ENCODE measurements around the gene VRK2.
A peak's percentile ranks its signal among the peaks of the same experiment; 100 is the strongest.
"Not testable (repeated sequence)": the region's sequence is repeated elsewhere in the genome, so short reads cannot be mapped to it uniquely, and the experiment has no call there.

The VRK2 gene

DNA sequence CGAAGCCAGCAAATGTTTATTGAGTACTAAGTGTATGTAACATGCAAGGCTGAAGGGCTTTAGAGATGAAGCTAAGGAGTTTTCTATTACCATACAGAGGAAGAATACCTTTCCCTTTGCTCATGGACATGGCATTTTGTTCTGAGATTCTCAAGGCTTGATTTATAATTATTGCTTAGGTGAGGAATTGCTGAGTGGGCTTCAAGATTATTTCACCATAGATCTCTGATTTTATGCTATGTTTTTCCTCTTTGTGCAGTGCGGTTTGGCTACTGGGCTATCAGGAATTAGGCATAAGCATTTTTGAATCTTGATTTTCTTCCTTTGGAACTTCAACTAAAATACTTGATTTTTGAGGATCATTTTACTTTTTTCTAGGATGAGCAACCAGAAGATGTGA, 42.5 kb downstream of the VRK2 start:
- peaks cover 36% of the 10 kb centered on the region for H3K36me3 ChIP-seq (ENCODE audit: low read depth)
- no peaks in the 10 kb centered on the region for H3K27me3 ChIP-seq (ENCODE audit: insufficient read depth, poor library complexity, severe bottlenecking)
- ATAC-seq (ENCODE audit: low read depth) (no peak), DNase-seq (ENCODE audit: low spot score) (no peak)
- H3K9me3 ChIP-seq (ENCODE audit: severe bottlenecking) = no peaks in the 10 kb centered on the region
- TF ChIP-seq, protein P1, sequence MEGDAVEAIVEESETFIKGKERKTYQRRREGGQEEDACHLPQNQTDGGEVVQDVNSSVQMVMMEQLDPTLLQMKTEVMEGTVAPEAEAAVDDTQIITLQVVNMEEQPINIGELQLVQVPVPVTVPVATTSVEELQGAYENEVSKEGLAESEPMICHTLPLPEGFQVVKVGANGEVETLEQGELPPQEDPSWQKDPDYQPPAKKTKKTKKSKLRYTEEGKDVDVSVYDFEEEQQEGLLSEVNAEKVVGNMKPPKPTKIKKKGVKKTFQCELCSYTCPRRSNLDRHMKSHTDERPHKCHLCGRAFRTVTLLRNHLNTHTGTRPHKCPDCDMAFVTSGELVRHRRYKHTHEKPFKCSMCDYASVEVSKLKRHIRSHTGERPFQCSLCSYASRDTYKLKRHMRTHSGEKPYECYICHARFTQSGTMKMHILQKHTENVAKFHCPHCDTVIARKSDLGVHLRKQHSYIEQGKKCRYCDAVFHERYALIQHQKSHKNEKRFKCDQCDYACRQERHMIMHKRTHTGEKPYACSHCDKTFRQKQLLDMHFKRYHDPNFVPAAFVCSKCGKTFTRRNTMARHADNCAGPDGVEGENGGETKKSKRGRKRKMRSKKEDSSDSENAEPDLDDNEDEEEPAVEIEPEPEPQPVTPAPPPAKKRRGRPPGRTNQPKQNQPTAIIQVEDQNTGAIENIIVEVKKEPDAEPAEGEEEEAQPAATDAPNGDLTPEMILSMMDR (IDR thresholded peaks at IDR 0.05; ENCODE audit: poor library complexity, severe bottlenecking) = no peak
- no peaks in the 10 kb centered on the region for H3K4me1 ChIP-seq (ENCODE audit: insufficient read depth, poor library complexity, severe bottlenecking)
- H3K4me3 ChIP-seq (ENCODE audit: severe bottlenecking) = no peak overlapping the region
- no peak overlapping the region for H3K27ac ChIP-seq (ENCODE audit: poor library complexity, severe bottlenecking)

DNA sequence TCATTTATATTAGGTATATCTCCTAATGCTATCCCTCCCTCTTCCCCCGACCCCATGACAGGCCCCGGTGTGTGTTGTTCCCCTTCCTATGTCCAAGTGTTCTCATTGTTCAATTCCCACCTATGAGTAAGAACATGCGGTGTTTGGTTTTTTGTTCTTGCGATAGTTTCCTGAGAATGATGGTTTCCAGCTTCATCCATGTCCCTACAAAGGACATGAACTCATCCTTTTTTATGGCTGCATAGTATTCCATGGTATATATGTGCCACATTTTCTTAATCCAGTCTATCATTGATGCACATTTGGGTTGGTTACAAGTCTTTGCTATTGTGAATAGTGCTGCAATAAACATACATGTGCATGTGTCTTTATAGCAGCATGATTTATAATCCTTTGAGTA, 46.2 kb downstream of the VRK2 start:
- not testable (repeated sequence) for H3K4me3 ChIP-seq (ENCODE audit: severe bottlenecking); ATAC-seq (ENCODE audit: low read depth); DNase-seq (ENCODE audit: low spot score); H3K9me3 ChIP-seq (ENCODE audit: severe bottlenecking); H3K27ac ChIP-seq (ENCODE audit: poor library complexity, severe bottlenecking); H3K27me3 ChIP-seq (ENCODE audit: insufficient read depth, poor library complexity, severe bottlenecking)
- Histone ChIP-seq H3K4me1 (ENCODE audit: insufficient read depth, poor library complexity, severe bottlenecking) (peaks cover 14% of the 10 kb centered on the region), H3K36me3 (ENCODE audit: low read depth) (peaks cover 33% of the 10 kb centered on the region)

DNA sequence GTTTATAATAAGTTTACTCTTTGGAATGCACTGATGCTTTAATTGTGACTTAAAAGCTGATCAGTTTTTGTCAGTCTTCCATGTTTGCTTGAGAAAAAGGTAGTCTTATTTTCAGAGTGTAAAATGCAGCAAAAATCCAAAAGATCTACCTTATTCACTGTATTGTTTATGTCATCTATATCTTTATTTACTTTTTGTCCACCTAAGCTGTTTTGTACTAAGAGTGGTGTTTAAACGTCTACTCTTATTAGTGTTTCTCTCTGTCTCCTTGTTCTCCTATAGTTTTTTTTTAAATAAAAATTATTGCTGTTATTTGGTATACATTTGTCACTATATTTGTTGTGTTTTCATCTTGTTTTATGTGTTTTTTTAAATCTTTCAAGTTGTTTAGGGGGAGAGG, 50.4 kb downstream of the VRK2 start:
- ATAC-seq (ENCODE audit: low read depth) = no peak
- Histone ChIP-seq H3K27ac (ENCODE audit: poor library complexity, severe bottlenecking) (peak overlapping the region; percentile 74), H3K27me3 (ENCODE audit: insufficient read depth, poor library complexity, severe bottlenecking) (no peaks in the 10 kb centered on the region), H3K4me3 (ENCODE audit: severe bottlenecking) (no peak overlapping the region), H3K9me3 (ENCODE audit: severe bottlenecking) (no peaks in the 10 kb centered on the region), H3K36me3 (ENCODE audit: low read depth) (peaks cover 16% of the 10 kb centered on the region), H3K4me1 (ENCODE audit: insufficient read depth, poor library complexity, severe bottlenecking) (peaks cover 41% of the 10 kb centered on the region)
- TF ChIP-seq, protein P1 (IDR thresholded peaks at IDR 0.05; ENCODE audit: poor library complexity, severe bottlenecking) = no peak
- DNase-seq (ENCODE audit: low spot score) = no peak

DNA sequence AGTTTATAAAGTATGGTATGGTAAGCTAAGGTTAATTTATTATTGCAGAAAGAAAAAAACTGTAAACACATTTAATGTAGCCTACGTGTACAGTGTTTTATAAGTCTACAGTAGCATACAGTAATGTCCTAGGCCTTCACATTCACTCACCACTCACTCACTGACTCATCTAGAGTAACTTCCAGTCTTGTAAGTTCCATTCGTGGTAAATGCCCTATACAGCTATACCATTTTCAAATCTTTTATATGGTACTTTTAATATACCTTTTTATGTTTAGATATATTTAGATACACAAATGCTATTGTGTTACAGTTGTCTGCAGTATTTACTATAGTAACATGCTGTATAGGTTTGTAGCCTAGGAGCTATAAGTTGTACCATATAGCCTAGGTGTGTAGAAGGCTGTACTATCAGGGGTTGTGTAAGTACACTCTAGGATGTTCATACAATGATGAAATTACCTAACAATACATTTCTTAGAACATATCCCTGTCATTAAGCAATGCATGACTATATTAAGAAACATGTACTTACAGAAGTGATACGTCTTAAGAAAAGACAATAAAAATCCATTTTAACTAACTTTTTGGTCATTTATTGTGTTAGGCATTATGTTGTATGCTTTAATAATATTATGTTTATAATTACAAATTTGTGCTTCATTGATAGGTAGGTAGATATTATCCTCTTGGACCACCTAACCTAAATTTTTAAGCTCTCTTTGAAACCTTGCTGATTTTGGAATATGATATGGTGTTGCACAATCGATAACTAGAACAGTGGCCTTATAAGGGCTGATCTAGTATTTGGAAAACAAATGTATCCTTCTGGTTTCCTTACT, 51.9 kb downstream of the VRK2 start:
- DNase-seq (ENCODE audit: low spot score) (no peak), ATAC-seq (ENCODE audit: low read depth) (peak; percentile 96)
- peaks cover 9% of the 10 kb centered on the region for H3K36me3 ChIP-seq (ENCODE audit: low read depth)
- TF ChIP-seq, protein P1 (IDR thresholded peaks at IDR 0.05; ENCODE audit: poor library complexity, severe bottlenecking) = no peak
- peaks cover 41% of the 10 kb centered on the region for H3K4me1 ChIP-seq (ENCODE audit: insufficient read depth, poor library complexity, severe bottlenecking)
- no peak overlapping the region for H3K4me3 ChIP-seq (ENCODE audit: severe bottlenecking)
- H3K9me3 ChIP-seq (ENCODE audit: severe bottlenecking) = no peaks in the 10 kb centered on the region
- no peaks in the 10 kb centered on the region for H3K27me3 ChIP-seq (ENCODE audit: insufficient read depth, poor library complexity, severe bottlenecking)
- peak overlapping the region; percentile 74 for H3K27ac ChIP-seq (ENCODE audit: poor library complexity, severe bottlenecking)

DNA sequence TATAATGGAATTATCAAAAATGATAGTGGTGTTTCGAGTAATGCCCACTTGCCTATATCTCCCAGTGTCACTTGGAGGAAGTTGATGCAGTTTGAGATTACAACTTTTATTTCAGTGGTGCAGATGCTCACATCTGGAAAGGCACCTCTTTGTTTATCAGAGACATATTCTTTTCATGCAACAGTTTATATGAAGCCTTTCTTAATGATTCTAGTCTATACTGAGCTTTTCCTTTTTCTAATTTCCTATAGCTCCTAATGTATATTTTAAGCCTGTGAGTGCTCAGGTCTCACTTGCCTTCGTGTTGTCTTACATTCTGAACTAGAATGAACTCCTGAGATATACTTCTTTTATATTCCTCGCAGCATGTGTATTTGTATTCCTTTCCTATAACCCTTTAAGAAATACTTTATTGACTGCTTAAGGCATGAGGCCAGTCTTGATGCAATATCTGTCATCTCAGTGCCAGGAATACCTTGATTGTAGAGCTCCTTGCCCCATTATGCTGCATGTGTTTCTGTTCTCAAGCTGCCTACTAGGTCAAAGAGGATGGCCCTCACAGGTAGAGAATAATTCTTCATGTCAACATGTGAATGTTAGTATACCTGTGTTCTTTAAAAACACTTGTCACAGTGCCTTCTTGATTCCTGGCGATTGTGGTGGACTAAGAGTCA, 52.6 kb downstream of the VRK2 start:
- TF ChIP-seq, protein P1 (IDR thresholded peaks at IDR 0.05; ENCODE audit: poor library complexity, severe bottlenecking) = no peak
- Histone ChIP-seq H3K4me3 (ENCODE audit: severe bottlenecking) (no peak overlapping the region), H3K36me3 (ENCODE audit: low read depth) (peaks cover 9% of the 10 kb centered on the region), H3K27ac (ENCODE audit: poor library complexity, severe bottlenecking) (peak overlapping the region; percentile 74), H3K27me3 (ENCODE audit: insufficient read depth, poor library complexity, severe bottlenecking) (no peaks in the 10 kb centered on the region), H3K4me1 (ENCODE audit: insufficient read depth, poor library complexity, severe bottlenecking) (peaks cover 41% of the 10 kb centered on the region), H3K9me3 (ENCODE audit: severe bottlenecking) (no peaks in the 10 kb centered on the region)
- ATAC-seq (ENCODE audit: low read depth) (no peak), DNase-seq (ENCODE audit: low spot score) (no peak)

All from RWPE2 (cell line).